GM18907 (cell line): ENCODE measurements around the gene SEC62.

Source experiments
- ATAC-seq: cut with Tn5 transposase; IDR thresholded peaks from one replicate; pipeline ENCODE4 v1.9.1; 2021; ENCODE audit warnings: mild to moderate bottlenecking, moderate library complexity; ENCODE audit not compliant: unreplicated experiment

Gene SEC62

GRCh38 chr3:169966951-169967915, 626 bp downstream of the SEC62 start:
- peak; percentile 46 for ATAC-seq

DNA sequence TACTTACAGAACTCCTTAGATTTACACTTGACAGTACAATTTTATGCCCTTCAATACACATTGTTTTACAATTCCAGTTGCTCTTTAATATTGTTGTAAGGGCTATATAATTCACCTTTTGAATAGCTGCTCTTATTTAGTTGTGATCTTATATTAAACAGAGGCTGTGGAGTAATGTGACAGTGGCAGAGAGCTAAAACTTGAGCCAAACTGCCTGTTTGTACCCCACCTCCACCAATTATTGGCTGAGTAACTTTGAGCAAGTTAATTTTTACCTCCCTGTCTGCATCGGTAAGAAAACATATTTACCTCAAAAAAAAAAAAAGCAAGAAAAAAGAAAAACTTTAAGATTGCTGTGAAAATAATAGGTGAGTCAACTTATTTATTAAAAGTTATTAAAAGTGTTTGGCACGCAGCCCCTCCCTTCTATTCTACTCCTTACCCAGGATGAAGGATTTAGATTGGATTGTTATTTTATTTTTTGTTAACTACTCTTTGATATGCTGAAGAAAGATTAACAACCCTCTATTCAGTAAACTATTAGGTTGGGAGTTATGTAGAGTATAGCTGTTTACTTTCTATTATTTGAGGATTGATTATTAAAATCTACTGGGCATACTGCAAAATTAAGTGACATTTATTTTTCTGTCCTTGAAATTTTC, 1.7 kb downstream of the SEC62 start:
- ATAC-seq = no peak

- ATAC-seq = no peak
Observed at GRCh38 chr3:169969174-169970095, 2.8 kb downstream of the SEC62 start.

DNA sequence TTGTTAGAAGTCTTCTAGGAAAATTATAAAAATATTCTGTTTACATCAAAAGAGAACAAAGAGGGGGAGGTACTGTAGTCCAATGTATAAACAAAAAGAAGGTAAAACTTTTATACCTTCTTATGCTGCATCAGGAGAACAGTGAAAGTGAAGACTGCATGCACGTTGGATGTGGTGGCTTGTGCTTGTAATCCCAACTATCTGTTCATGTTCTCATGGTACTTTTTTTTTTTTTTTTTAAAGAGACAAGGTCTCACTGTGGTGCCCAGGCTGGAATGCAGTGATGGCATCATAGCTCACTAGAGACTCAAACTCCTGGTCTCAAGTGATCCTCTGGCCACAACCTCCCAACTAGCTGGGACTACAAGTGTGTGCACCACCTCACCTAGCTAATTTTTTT, 4.2 kb downstream of the SEC62 start:
- ATAC-seq = no peak

DNA sequence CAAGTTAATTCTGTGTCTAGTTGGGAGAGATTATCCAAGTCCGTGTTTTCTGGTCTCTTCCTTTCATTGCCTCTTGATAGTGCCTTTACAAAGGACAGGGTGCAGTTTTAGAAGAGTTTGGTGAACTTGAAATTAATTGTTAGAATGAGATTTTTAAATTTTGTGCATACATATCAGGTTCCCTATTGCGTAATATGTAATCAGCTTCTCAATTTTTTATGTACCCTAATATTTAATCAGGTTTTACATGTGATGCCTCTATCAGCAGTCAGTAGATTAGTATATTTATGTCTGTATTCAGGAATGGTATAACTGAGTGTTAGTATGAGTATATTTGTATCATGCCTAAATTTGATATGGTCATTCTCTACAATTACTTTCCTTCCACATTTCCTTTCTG, 4.9 kb downstream of the SEC62 start:
- ATAC-seq = no peak

- ATAC-seq = no peak
Observed at GRCh38 chr3:169980055-169980454, 13.4 kb downstream of the SEC62 start.

DNA sequence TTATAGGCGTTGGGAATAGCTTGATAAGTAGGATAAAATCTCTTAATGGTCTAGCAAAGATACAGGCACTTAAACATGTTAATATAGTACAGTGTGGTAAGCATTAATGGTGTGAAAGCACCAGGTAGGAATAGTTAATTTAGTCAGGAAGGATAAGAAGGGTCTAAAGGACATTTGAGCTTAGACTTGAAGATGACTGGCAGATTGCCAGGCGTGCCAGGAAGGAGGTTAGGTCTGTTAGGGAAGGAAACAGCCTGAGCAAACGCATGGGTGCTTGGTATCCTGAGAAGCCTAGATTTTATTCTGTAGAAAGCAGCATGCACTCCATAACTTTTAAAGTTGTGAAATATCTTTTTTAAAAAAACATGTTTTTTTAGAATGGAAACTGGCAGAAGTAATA, 17.7 kb downstream of the SEC62 start:
- no peak for ATAC-seq

DNA sequence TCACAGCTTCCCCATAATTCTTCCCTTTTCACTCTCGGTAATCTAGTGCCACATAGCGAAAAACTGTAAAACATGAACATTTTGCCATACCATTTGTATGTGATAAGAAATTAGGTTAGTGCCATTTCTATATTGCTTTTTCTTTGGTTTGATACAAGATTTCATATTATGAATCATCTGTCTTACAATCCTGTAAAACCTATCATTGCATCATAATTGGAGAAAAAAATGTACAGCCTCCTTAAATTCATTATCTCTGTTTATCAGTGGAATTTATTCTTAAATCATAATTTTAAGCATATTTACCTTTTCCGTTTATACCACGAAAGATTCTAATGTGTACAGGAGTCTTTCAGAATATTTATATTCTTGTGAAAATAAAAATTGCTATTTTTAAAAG, 23.8 kb downstream of the SEC62 start:
- no peak for ATAC-seq

GRCh38 chr3:169992156-169992555, 25.5 kb downstream of the SEC62 start:
- no peak for ATAC-seq

- ATAC-seq = no peak
Observed at GRCh38 chr3:169992781-169993180, 26.2 kb downstream of the SEC62 start.

DNA sequence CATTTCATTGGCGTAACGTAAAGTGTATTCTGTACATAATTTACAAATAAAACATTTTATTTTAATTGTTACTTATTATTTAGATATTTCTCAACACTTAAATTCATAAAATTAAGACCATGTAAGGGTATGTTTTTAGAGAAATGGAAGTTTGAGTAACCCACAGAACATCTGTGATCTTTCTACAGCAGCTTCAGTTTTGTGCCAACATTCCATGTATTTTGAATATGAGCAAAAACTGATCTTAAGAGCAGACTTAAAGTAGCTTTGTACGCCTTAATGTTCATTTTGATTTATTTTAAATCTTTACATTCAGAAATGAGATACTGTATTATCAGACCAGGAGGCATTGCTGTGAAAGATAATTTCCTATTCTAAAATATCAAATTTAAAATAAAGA, 27.2 kb downstream of the SEC62 start:
- ATAC-seq = no peak

DNA sequence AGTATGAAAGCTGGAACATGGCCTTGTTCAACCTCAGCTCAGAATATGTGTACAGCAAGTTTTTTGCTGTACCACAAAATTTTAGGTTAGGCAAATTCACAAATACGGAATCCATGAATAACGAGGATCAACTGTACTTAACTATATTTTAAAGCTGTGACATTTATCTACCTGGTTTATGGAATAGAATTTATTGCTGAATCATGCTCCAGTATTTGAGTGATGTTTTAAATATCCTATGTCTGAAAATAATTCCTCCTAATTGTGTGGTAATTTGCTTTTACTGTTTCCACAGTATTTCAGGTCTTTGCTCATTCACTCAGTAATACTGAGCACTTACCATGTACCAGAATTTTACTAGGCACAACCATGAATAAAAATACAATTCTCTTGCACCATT, 29.5 kb downstream of the SEC62 start:
- ATAC-seq = no peak

GRCh38 chr3:169998668-169999131, 32.1 kb downstream of the SEC62 start:
- peak; percentile 26 for ATAC-seq

DNA sequence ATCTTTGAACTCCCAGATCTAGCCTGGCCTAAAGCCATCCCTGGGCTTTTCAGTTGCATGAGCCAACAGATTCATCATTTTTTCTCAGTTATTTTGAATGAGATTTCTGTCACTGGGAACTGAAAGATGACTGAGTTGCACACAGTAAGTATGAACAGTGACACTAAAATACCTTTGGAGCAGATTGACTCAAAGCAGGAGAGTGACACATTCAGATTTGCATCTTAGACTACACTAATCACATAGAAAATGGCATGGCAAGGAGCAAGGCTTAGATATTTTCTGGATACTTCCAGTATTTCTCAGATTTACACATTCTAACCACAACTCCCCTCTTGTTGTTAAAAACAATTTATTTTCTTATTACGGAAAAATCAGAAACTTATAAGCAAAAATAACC, 32.8 kb downstream of the SEC62 start:
- peak; percentile 85 for ATAC-seq

DNA sequence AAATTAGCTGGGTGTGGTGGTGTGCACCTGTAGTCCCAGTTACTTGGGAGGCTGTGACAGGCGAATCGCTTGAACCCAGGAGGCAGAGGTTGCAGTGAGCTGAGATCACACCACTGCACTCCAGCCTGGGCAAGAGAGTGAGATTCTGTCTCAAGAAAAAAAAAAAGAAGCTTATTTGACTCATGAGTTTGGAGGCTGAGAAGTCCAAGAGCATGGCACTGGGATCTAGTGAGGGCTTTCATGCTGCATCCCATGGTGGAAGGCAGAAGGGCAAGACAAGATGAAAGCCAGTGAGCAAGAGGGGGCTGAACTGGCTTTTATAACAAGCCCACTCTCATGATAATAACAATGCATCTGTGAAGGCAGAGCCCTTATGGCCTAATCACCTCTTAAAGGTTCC, 33.4 kb downstream of the SEC62 start:
- ATAC-seq = no peak

- no peak for ATAC-seq
Observed at GRCh38 chr3:170002231-170002630, 35.6 kb downstream of the SEC62 start.

DNA sequence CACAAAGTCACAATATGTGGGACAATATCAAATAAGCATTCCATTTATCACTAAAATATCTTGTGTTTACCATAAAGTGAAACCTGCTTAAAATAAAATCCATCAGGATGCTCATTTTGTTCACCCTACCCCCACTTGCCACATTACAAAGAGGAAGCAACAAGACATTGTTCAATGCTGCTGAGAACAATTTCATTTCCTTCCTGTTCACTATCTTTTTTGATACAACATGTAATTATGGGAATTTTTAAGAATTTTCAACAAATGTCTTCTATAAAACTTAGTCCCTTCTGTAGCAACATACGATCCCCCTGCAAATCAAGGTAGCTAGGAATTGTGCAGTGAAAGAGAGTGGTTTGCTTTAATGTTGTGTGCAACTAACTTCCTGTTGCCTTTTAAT, 36.3 kb downstream of the SEC62 start:
- no peak for ATAC-seq

GRCh38 chr3:170003881-170004356, 37.3 kb downstream of the SEC62 start:
- ATAC-seq = no peak

GRCh38 chr3:170007031-170007663, 40.5 kb downstream of the SEC62 start:
- ATAC-seq = peak; percentile 92

DNA sequence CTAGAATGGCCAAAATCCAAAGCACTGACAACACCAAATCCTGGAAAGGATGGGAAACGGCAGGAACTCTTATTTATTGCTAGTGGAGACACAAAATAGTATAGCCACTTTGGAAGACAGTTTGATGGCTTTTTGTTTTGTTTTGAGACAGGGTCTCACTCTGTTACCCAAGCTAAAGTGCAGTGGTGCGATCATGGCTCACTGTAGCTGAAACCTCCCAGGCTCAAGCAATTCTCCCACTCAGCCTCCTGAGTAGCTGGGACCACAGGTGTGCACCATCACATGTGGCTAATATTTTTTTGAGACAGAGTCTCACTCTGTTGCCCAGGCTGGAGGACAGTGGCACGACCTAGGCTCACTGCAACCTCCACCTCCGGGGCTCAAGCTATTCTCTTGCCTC, 43.9 kb downstream of the SEC62 start:
- ATAC-seq = no peak
